Measurements from ENCODE around the gene TNFSF9. TPM values are rescaled to one million over a fixed set of nuclear protein-coding genes. Genes with fewer than 3 reads are reported as not detected.

Gene TNFSF9
- total and polyA plus RNA-seq, 4 donors: 0.08 to 0.12 TPM; not detected in 2

GRCh38 chr19:6483235-6483634, 47.6 kb upstream of the TNFSF9 start:
- Histone ChIP-seq H3K4me3 (ENCODE audit: low read depth in 1 of 3, low read length in 3 of 3) (no peak overlapping the region), H3K9ac (ENCODE audit: low read depth in 1 of 2, low read length in 2 of 2) (no peak overlapping the region), H3K4me1 (ENCODE audit: control insufficient read depth in 4 of 4, insufficient read depth in 4 of 4, low read length in 3 of 4) (peaks cover 0 to 3% (median 0%) of the 10 kb centered on the region in 4 donors), H3K27ac (ENCODE audit: low read depth in 1 of 2, low read length in 2 of 2) (no peak overlapping the region), H3K27me3 (ENCODE audit: control insufficient read depth in 4 of 4, insufficient read depth in 4 of 4, low read length in 3 of 4) (no peaks in the 10 kb centered on the region), H3K36me3 (ENCODE audit: control insufficient read depth in 4 of 4, insufficient read depth in 3 of 4, low read depth in 1 of 4, low read length in 3 of 4) (no peaks in the 10 kb centered on the region), H3K9me3 (ENCODE audit: control insufficient read depth in 4 of 4, low read length in 3 of 4) (no peaks in the 10 kb centered on the region)
- 77% methylated on average over 3 of the region's 3 CpGs for WGBS
- DNase-seq (ENCODE audit: low spot score): no peak
- no peak for TF ChIP-seq FOXA1 (IDR thresholded peaks at IDR 0.05)
- no peak for TF ChIP-seq FOXA2 (IDR thresholded peaks at IDR 0.05)
- TF ChIP-seq EGR1 (IDR thresholded peaks at IDR 0.05; ENCODE audit: low read depth in 2 of 2): no peak

- WGBS: 92% methylated on average over 8 of the region's 8 CpGs
- no peak overlapping the region for H3K27ac ChIP-seq (ENCODE audit: low read depth in 1 of 2, low read length in 2 of 2)
- no peak for TF ChIP-seq NR2F2 (IDR thresholded peaks at IDR 0.05)
- TF ChIP-seq, protein P1, sequence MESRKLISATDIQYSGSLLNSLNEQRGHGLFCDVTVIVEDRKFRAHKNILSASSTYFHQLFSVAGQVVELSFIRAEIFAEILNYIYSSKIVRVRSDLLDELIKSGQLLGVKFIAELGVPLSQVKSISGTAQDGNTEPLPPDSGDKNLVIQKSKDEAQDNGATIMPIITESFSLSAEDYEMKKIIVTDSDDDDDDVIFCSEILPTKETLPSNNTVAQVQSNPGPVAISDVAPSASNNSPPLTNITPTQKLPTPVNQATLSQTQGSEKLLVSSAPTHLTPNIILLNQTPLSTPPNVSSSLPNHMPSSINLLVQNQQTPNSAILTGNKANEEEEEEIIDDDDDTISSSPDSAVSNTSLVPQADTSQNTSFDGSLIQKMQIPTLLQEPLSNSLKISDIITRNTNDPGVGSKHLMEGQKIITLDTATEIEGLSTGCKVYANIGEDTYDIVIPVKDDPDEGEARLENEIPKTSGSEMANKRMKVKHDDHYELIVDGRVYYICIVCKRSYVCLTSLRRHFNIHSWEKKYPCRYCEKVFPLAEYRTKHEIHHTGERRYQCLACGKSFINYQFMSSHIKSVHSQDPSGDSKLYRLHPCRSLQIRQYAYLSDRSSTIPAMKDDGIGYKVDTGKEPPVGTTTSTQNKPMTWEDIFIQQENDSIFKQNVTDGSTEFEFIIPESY (IDR thresholded peaks at IDR 0.05): no peak
- TF ChIP-seq HNF4G (IDR thresholded peaks at IDR 0.05): no peak
- no peak for TF ChIP-seq HNF4A (conservative IDR thresholded peaks at IDR 0.05)
- TF ChIP-seq RAD21 (IDR thresholded peaks at IDR 0.05): no peak
- no peak for TF ChIP-seq FOXA2 (IDR thresholded peaks at IDR 0.05)
- no peak for TF ChIP-seq SP1 (IDR thresholded peaks at IDR 0.05)
- no peak for TF ChIP-seq REST (IDR thresholded peaks at IDR 0.05)
- TF ChIP-seq CTCF (IDR thresholded peaks at IDR 0.05; ENCODE audit: low read depth, low read length, missing input control): no peak
- TF ChIP-seq MAX (IDR thresholded peaks at IDR 0.05): no peak
- TF ChIP-seq GABPA (IDR thresholded peaks at IDR 0.05 in 1 of 2, conservative IDR thresholded peaks at IDR 0.05 in 1 of 2): no peak
- no peak for TF ChIP-seq ATF3 (IDR thresholded peaks at IDR 0.05)
- no peak for TF ChIP-seq TAF1 (conservative IDR thresholded peaks at IDR 0.05)
These were observed 46.6 kb upstream of the TNFSF9 start for GRCh38 chr19:6484230-6484629.

More at GRCh38 chr19:6484230-6484629, 46.6 kb upstream of the TNFSF9 start:
- no peaks in the 10 kb centered on the region for H3K27me3 ChIP-seq (ENCODE audit: control insufficient read depth in 4 of 4, insufficient read depth in 4 of 4, low read length in 3 of 4)
- peaks cover 0 to 3% (median 0%) of the 10 kb centered on the region in 4 donors for H3K4me1 ChIP-seq (ENCODE audit: control insufficient read depth in 4 of 4, insufficient read depth in 4 of 4, low read length in 3 of 4)
- DNase-seq (ENCODE audit: low spot score): no peak
- H3K4me3 ChIP-seq (ENCODE audit: low read depth in 1 of 3, low read length in 3 of 3): no peak overlapping the region
- H3K36me3 ChIP-seq (ENCODE audit: control insufficient read depth in 4 of 4, insufficient read depth in 3 of 4, low read depth in 1 of 4, low read length in 3 of 4): no peaks in the 10 kb centered on the region
- H3K9me3 ChIP-seq (ENCODE audit: control insufficient read depth in 4 of 4, low read length in 3 of 4): no peaks in the 10 kb centered on the region
- H3K9ac ChIP-seq (ENCODE audit: low read depth in 1 of 2, low read length in 2 of 2): no peak overlapping the region

All from liver (tissue), 9 donors.